Transverse colon (tissue), 4 donors: ENCODE data around the gene ZNF682.
"Not testable (repeated sequence)": the region's sequence is repeated elsewhere in the genome, so short reads cannot be mapped to it uniquely, and the experiment has no call there.

Experiments used
- CTCF ChIP-seq, 5 experiments: fragments of 200-600 bp in 3 of 5; fragments of 450-650 bp in 2 of 5; sonication (generic) in 3 of 5; IDR thresholded peaks; 1 replicate in 2 of 5; 2 replicates in 3 of 5; pipeline ENCODE4 v1.5.1; 2016 to 2017; ENCODE audit warnings: antibody characterized with exemption in 5 of 5, inconsistent platforms in 3 of 5, mild to moderate bottlenecking in 2 of 5, moderate library complexity in 1 of 5
- EP300 ChIP-seq: sonication (generic); formaldehyde crosslinking; IDR thresholded peaks from one replicate; pipeline ENCODE4 v1.6.1; 2017; ENCODE audit warnings: antibody characterized with exemption, low read depth
- POLR2A ChIP-seq: fragments of 450-650 bp; IDR thresholded peaks from one replicate; pipeline ENCODE4 v1.6.1; 2016; ENCODE audit warnings: antibody characterized with exemption, mild to moderate bottlenecking, moderate library complexity
- POLR2AphosphoS5 ChIP-seq, 3 donors: sonication (generic); formaldehyde crosslinking; IDR thresholded peaks; one replicate each; pipeline ENCODE4 v1.6.1; 2016; ENCODE audit warnings: antibody characterized with exemption in 3 of 3

- not testable (repeated sequence) for TF ChIP-seq CTCF (IDR thresholded peaks at IDR 0.05); POLR2A; POLR2AphosphoS5 (IDR thresholded peaks at IDR 0.05); EP300
These were observed 6.4 kb upstream of the ZNF682 start for GRCh38 chr19:20045742-20046141.
